Measurements from ENCODE around the gene PLCD1.

PLCD1 gene

GRCh38 chr3:38001456-38002081, 27.9 kb downstream of the PLCD1 start:
- in situ Hi-C loops (cut with MboI; ENCODE audit: low sequenced_read_pairs), result no loop called here

DNA sequence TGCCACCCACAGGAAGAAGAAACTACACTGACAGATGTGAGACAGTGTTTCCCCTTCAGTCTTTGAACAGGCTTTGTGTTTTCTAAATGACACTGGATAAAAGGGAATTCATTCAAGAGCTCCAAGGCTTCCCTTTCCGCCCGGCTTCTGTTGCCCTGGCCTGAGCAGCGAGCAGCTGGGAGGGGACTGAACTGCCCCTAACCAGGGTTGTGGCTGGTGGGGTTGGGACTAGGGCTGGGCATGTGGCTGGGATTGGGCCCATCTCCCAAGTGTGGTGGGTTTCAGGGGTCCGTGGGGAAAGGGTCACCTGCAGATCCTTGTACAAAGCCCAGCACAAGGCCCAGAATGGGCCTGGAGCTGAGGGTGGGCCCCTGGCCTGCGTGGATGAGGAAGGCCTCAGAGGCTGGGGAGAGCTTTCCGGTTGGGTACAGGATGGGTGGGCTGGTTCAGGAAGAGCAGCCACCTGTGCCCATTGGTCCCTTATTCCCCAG, 28.4 kb downstream of the PLCD1 start:
- in situ Hi-C loops (cut with MboI; ENCODE audit: low sequenced_read_pairs), result no loop called here

GRCh38 chr3:38000242-38000916, 29.1 kb downstream of the PLCD1 start:
- in situ Hi-C loops (cut with MboI; ENCODE audit: low sequenced_read_pairs), result no loop called here

- in situ Hi-C loops (cut with MboI; ENCODE audit: low sequenced_read_pairs), result no loop called here
Measured at GRCh38 chr3:37999836-38000235, 29.6 kb downstream of the PLCD1 start.

DNA sequence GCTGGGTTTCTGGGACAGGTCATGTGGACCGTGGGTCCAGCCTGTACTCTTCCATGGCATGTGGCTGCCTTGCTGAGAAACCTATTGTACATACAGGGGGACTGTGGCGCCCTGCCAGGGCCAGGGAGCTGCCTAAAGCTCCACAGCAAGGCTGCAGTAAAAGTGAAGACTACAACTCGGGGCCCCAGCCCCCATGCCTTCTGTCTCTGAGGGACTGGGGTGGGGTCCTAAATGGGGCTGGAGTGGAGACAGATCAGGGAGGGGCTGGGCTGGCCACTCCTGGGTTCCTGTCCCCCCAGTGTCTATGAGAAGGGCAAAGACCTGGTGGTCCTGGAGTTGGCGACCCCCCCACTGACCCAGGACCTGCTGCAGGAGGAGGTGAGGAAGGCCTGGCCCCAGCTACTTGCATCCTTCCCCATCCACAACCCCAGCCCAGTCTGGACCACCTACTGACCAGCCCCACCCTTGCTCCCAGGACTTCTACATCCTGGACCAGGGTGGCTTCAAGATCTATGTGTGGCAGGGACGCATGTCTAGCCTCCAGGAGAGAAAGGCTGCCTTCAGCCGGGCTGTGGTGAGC, 31.6 kb downstream of the PLCD1 start:
- in situ Hi-C loops (cut with MboI; ENCODE audit: low sequenced_read_pairs), result no loop called here

GRCh38 chr3:37997342-37997741, 32.1 kb downstream of the PLCD1 start:
- in situ Hi-C loops (cut with MboI; ENCODE audit: low sequenced_read_pairs), result no loop called here

DNA sequence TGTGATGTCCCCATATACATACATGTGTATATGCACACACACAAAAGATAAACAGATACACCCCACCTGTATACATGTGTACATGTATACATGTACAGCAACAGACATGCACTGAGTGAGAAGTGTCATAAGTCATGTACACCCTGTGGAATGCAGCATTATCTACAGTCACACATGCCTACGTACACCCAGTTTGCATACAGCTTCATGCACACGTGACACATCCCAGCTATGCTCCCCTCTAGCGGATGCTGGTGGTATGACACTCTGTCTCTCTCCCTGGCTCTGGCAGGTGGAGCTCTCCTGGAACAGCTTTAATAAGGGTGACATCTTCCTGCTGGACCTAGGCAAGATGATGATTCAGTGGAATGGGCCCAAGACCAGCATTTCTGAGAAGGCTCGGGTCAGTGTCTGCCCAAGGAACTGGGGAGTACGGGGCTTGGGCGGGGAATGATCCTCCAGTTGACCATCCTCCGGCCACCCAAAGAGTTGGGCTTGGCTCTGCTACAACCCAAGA, 32.6 kb downstream of the PLCD1 start:
- in situ Hi-C loops (cut with MboI; ENCODE audit: low sequenced_read_pairs), result no loop called here

DNA sequence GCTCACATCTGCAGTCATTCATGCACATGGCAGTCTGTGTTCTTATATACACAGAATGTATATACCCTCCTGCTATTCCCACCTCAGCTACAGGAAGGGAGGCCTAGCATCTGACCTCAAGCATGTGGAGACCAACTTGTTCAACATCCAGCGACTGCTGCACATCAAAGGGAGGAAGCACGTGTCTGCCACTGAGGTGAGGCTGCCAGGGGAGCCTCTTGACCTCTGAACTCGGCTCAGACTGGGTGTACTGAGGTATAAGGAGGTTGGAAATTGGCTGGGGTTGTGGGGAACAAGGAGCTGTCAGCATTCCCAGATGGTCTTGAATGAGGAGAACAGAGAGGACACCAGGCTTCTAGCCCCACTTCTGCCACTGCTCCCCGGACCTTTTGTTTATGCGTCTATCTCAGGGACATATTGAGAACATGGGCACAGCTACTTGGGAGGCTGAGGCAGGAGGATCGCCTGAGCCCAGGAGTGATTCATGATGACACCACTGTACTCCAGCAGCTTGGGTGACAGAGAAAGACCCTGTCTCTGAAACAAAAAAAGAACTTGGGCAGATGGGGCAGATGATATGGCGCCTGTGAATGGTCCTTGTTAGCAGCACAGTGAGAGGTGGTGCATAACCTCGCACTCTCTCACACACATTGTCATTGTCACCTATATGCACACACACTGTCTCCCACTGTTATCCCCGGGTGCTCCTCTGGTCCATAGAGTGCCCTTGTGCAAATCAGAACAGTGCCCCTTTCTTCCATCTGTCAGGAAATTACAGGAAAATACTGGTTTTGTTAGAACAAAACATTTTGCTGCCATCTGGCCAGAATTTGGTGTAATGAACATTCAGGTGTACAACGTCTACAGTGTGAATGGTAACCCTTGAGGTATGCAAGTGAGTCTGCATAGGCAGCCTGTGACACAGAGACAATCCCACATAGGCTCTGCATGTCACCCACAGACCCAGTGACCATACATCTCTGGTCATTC, 33.5 kb downstream of the PLCD1 start:
- in situ Hi-C loops (cut with MboI; ENCODE audit: low sequenced_read_pairs), result no loop called here

DNA sequence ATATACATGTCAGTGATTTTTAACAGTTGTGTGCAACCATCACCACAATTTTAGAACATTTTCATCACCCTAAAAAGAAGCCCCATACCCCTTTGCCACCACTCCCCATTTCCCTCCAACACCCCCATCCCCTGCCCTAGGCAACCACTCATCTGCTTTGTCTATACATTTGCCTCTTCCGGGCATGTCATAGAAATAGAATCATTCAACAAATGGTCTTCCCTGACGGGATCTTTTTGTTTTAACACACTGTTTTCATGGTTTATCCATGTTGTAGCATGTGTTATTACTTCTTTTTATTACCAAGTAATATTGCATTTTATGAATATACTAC, 34.8 kb downstream of the PLCD1 start:
- in situ Hi-C loops (cut with MboI; ENCODE audit: low sequenced_read_pairs), result no loop called here

GRCh38 chr3:37993820-37994638, 35.4 kb downstream of the PLCD1 start:
- in situ Hi-C loops (cut with MboI; ENCODE audit: low sequenced_read_pairs), result no loop called here

DNA sequence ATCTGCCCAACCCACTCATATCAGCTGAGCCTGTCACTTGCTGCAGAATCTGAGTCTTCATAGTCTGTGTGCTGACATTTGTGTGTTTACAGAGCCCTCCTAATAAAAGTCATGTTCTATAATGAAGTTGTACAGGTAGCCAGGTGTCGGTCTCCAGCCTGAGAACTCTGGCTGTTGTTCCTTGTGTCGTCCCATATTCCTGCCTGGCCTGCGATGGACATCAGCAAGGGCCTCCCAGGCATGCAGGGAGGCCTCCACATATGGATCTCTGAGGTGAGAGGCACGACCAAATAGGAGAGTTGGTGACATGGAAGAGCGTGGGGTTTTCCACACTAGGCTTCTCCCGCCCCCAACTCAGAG, 36.0 kb downstream of the PLCD1 start:
- in situ Hi-C loops (cut with MboI; ENCODE audit: low sequenced_read_pairs), result no loop called here

DNA sequence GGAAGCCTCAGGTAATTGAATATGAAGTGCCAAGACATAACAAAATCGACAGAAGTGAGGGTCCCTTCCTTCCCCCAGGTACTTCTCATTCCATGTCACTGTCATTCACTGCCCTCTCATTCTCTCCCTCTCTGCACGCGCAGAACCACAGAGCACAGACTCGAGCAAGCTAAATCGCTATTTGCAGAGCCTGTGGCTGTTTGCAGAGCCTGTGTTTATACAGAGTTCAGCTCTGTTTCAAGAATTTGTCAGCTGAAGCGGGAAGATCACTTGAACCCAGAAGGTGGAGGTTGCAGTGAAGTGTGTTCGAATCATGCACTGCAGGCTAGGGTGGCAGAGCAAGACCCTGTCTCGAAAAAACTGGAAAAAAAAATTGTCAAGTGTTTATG, 36.4 kb downstream of the PLCD1 start:
- in situ Hi-C loops (cut with MboI; ENCODE audit: low sequenced_read_pairs), result no loop called here

GRCh38 chr3:37992271-37993066, 37.0 kb downstream of the PLCD1 start:
- in situ Hi-C loops (cut with MboI; ENCODE audit: low sequenced_read_pairs), result no loop called here

DNA sequence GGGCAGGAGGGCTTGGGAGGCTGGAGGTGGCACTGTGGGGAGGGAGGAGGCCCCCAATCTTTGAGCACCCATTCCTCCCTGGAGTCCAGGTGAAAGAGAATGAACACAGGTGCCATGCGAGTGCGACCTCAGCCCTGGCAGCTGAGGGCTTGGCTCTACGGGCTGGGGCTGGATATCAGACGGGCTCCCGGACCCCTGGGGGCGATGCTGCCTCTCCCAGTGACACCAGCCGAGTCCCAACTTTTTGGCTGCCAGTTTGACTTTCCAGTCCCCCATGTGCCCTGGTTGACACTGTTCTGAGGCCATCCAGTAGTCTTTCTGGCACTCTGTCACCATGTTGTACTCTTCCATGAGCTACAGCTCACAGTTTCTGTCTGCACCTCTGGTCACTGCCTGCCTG, 37.6 kb downstream of the PLCD1 start:
- in situ Hi-C loops (cut with MboI; ENCODE audit: low sequenced_read_pairs), result no loop called here

- in situ Hi-C loops (cut with MboI; ENCODE audit: low sequenced_read_pairs), result no loop called here
Measured at GRCh38 chr3:37991109-37991508, 38.3 kb downstream of the PLCD1 start.

- in situ Hi-C loops (cut with MboI; ENCODE audit: low sequenced_read_pairs), result no loop called here
Measured at GRCh38 chr3:37990527-37990926, 38.9 kb downstream of the PLCD1 start, which contains the start of gene VILL. Gene VILL, plus strand, starts transcription at chr3:37990786. Its CDS starts 2,887 bp downstream, at chr3:37993673.

- in situ Hi-C loops (cut with MboI; ENCODE audit: low sequenced_read_pairs), result no loop called here
Measured at GRCh38 chr3:37989821-37990480, 39.5 kb downstream of the PLCD1 start.

DNA sequence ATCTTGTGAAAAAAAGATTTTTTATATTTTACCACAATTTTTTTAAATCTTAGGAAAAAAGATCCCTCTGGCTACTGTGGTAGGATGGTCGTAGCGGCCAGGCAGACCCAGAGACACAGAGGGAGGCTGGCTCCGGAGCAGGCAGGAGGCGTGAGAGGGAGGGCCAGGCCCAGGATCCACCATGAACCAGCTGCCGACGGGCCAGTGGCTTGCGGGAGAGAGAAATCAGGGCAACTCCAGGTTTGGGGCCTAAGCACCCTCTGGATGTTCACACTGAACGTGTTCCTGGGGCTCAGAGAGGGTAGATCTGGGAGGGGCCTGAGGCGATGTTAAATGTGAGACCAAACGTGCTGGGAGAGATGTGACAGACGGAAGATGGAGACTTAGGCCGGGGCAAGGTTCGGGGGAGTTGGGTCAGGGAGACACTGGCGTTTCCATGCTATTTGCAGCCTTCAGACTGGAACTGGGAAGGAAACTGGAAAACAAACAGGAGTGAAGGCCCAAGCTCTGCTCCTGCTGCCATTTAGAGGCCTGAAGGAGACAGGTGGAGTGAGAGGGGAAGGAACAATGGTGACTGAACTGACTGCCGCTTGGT, 40.4 kb downstream of the PLCD1 start:
- in situ Hi-C loops (cut with MboI; ENCODE audit: low sequenced_read_pairs), result no loop called here

Measured in hTERT RPE-1 (cell line).